K562 (cell line): ENCODE measurements around the gene TSC22D1. TPM values are rescaled to one million over a fixed set of nuclear protein-coding genes. Genes with fewer than 3 reads are reported as not detected.

Source experiments
- ATF7 ChIP-seq: fragments of 450-650 bp; IDR thresholded peaks from 2 replicates; pipeline ENCODE4 v1.7.1; 2014; ENCODE audit warnings: mild to moderate bottlenecking, moderate library complexity
- CREM ChIP-seq: IDR thresholded peaks from 2 replicates; pipeline ENCODE4 v1.6.1; 2014; ENCODE audit warnings: antibody characterized with exemption, low read depth
- CXXC5 ChIP-seq: fragments of 250-450 bp; sonication (Bioruptor Pico); IDR thresholded peaks from 2 replicates; pipeline ENCODE4 v1.8.0; 2022; ENCODE audit warnings: inconsistent platforms, mild to moderate bottlenecking, moderate library complexity
- ELF4 ChIP-seq: fragments of 450-650 bp; formaldehyde crosslinking; IDR thresholded peaks from 2 replicates; pipeline ENCODE4 v1.4.0; 2022; ENCODE audit warnings: missing genetic modification characterization
- EP400 ChIP-seq: fragments of 450-650 bp; IDR thresholded peaks from 2 replicates; pipeline ENCODE4 v1.6.1; 2017; ENCODE audit warnings: antibody characterized with exemption, mild to moderate bottlenecking, moderate library complexity
- L3MBTL2 ChIP-seq: fragments of 450-650 bp; IDR thresholded peaks from 2 replicates; pipeline ENCODE4 v1.6.1; 2016; ENCODE audit warnings: mild to moderate bottlenecking, moderate library complexity
- MAZ ChIP-seq, 2 experiments: fragments of 450-650 bp in 1 of 2; sonication (generic) in 1 of 2; formaldehyde crosslinking; IDR thresholded peaks in 1 of 2; conservative IDR thresholded peaks in 1 of 2; 2 replicates each; pipeline versions ENCODE4 v1.4.0 to v1.5.0; 2020; ENCODE audit warnings: mild to moderate bottlenecking in 1 of 2, missing genetic modification reagents in 1 of 2
- NRF1 ChIP-seq, 2 experiments: fragments of 450-650 bp; IDR thresholded peaks in 1 of 2; conservative IDR thresholded peaks in 1 of 2; 2 replicates each; pipeline ENCODE4 v1.6.1; 2014; ENCODE audit warnings: mild to moderate bottlenecking in 2 of 2
- PHF8 ChIP-seq: fragments of 200-600 bp; sonication (generic); IDR thresholded peaks from 2 replicates; pipeline ENCODE4 v1.6.1; 2012; ENCODE audit warnings: mixed run types, mild to moderate bottlenecking, inconsistent platforms, low read length, moderate library complexity, borderline replicate concordance
- POLR2A ChIP-seq: fragments of 450-650 bp; conservative IDR thresholded peaks from 2 replicates; pipeline ENCODE4 v1.6.1; 2016
- POLR2AphosphoS5 ChIP-seq: IDR thresholded peaks from 2 replicates; pipeline ENCODE4 v1.6.1; 2011; ENCODE audit warnings: mild to moderate bottlenecking, low read depth, low read length, moderate library complexity; ENCODE audit not compliant: control insufficient read depth, insufficient read depth
- POLR2H ChIP-seq: IDR thresholded peaks from 2 replicates; pipeline ENCODE4 v1.6.1; 2016; ENCODE audit warnings: missing genetic modification characterization, low read depth, mild to moderate bottlenecking, control low read depth, missing compliant biosample characterization, moderate library complexity
- RBFOX2 ChIP-seq: fragments of 200-400 bp; formaldehyde crosslinking; IDR thresholded peaks from 2 replicates; pipeline ENCODE4 v1.6.1; 2017; ENCODE audit warnings: low read depth, mild to moderate bottlenecking, low read length, moderate library complexity
- RNF2 ChIP-seq: sonication (generic); IDR thresholded peaks from 2 replicates; pipeline ENCODE4 v1.6.1; 2016
- TAF1 ChIP-seq: IDR thresholded peaks from 2 replicates; pipeline ENCODE4 v1.6.1; 2011; ENCODE audit warnings: mild to moderate bottlenecking, low read length, moderate library complexity; ENCODE audit not compliant: insufficient read depth, control insufficient read depth, severe bottlenecking; ENCODE audit errors: extremely low read depth
- TBP ChIP-seq: optimal IDR thresholded peaks from 2 replicates; pipeline ENCODE3; 2011; ENCODE audit warnings: low read depth, low read length, improper control_type of control experiment
- polyA plus RNA-seq, 8 experiments: library from polyadenylated mRNA; depleted of rRNA in 4 of 8; stranded (reverse) in 5 of 8; unstranded in 3 of 8; fragments of >200 nt; fragmentation: Nextera tagmentation in 2 of 8; fragmentation: Illumina TruSeq in 1 of 8; extraction: Ambion mirVana in 2 of 8; extraction: Trizol in 1 of 8; gene quantifications; 2 replicates each; pipeline versions ENCODE4 v1.2.1 to v1.2.3, GENCODE V29; 2011 to 2014; ENCODE audit warnings: inconsistent platforms in 1 of 8, missing spikeins in 1 of 8
- total RNA-seq, 7 experiments: library from RNA; depleted of rRNA in 6 of 7; stranded (reverse); fragments of >200 nt in 6 of 7; fragmentation: Illumina TruSeq in 2 of 7; extraction: Trizol in 2 of 7; gene quantifications; 2 replicates each; pipeline versions ENCODE4 v1.2.1 to v1.2.3, GENCODE V29; 2011 to 2021; ENCODE audit warnings: low replicate concordance in 1 of 7
- TF ChIP-seq, protein P1 (sequence below): fragments of 200-800 bp; sonication (Bioruptor generic); IDR thresholded peaks from 2 replicates; pipeline ENCODE4 v1.6.1; 2017; ENCODE audit warnings: missing genetic modification characterization, missing compliant biosample characterization
- TF ChIP-seq, protein P2 (sequence below): fragments of 450-650 bp; IDR thresholded peaks from 2 replicates; pipeline ENCODE4 v1.6.1; 2018; ENCODE audit not compliant: partially characterized antibody
- TF ChIP-seq, protein P3 (sequence below): sonication (generic); formaldehyde crosslinking; IDR thresholded peaks from 2 replicates; pipeline ENCODE4 v1.4.0; 2020; ENCODE audit warnings: mild to moderate bottlenecking, missing genetic modification reagents

The TSC22D1 gene
- total and polyA plus RNA-seq, 9 of the 15 experiments (the other 6 are each of a cell fraction or from before 2014, with no cell fraction given) = 2.6 to 19.8 (median 8.4) TPM

DNA sequence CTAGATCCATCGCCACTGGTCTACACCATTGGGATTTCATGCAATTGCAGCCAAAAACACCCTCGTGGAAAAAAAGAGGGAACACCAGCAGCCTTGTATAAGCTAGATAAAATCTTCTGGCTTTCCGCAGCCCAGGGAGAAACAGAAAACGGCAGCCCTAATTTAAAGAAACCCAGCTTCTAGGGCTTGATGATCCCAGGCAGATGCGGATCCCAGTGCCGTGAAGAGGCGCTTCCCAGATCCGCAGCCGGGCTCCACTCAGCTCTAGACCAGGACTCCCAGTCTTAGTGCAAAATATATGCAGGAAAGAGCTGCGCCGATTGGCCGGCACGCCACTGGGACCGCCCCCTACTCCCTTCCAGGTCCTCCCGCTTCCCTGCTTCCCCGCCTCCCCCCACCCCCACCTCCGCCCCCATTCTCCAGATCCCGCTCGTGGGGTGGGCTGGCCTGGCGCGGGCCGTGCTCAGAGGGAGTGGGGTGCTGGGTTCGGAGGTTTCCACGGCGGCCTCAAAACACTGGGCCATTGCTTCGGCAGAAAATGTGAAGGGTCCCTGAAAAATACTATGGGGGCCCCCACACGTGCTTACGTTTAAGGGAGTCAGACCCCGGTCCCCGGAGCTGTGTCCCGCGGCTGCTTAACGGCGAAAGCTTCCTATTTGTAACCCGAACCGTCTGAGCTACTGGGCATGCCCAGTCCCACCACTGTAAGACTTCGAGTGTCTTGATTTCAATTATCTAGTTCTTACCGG is 139.4 kb downstream of the TSC22D1 start (continued):
- peak; percentile 65 for TF ChIP-seq RBFOX2
- 0 out of 2 replicates have a peak, but pooled peaks have one; percentile 26 for TF ChIP-seq POLR2AphosphoS5
- TF ChIP-seq ATF7 = peak; percentile 24; the same call in 1 of the 2 replicates
- TF ChIP-seq TBP = peak; percentile 64
- TF ChIP-seq EP400 = peak; percentile 54
- TF ChIP-seq ELF4 (CRISPR knock-in tag) = no peak
- peak; percentile 60; the same call in 1 of the 2 replicates for TF ChIP-seq PHF8
- no peak for TF ChIP-seq RNF2
- 0 out of 2 replicates have a peak, but pooled peaks have one; percentile 30 for TF ChIP-seq POLR2H
- TF ChIP-seq, protein P1, sequence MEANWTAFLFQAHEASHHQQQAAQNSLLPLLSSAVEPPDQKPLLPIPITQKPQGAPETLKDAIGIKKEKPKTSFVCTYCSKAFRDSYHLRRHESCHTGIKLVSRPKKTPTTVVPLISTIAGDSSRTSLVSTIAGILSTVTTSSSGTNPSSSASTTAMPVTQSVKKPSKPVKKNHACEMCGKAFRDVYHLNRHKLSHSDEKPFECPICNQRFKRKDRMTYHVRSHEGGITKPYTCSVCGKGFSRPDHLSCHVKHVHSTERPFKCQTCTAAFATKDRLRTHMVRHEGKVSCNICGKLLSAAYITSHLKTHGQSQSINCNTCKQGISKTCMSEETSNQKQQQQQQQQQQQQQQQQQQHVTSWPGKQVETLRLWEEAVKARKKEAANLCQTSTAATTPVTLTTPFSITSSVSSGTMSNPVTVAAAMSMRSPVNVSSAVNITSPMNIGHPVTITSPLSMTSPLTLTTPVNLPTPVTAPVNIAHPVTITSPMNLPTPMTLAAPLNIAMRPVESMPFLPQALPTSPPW (CRISPR knock-in tag) = peak; percentile 86
- peak; percentile 4 for TF ChIP-seq TAF1
- TF ChIP-seq NRF1 (conservative IDR thresholded peaks at IDR 0.05 in 1 of 2, IDR thresholded peaks at IDR 0.05 in 1 of 2) = peak; percentile 54 to 65; a peak in 3 of 4 replicates
- peak; percentile 44; the same call in 1 of the 2 replicates for TF ChIP-seq L3MBTL2
- 0 out of 4 replicates have a peak, but pooled peaks of 1 of the 2 experiments have one; percentile 50 for TF ChIP-seq MAZ (CRISPR knock-in tag; conservative IDR thresholded peaks at IDR 0.05 in 1 of 2, IDR thresholded peaks at IDR 0.05 in 1 of 2)
- 0 out of 2 replicates have a peak, but pooled peaks have one; percentile 38 for TF ChIP-seq CXXC5
- TF ChIP-seq, protein P2, sequence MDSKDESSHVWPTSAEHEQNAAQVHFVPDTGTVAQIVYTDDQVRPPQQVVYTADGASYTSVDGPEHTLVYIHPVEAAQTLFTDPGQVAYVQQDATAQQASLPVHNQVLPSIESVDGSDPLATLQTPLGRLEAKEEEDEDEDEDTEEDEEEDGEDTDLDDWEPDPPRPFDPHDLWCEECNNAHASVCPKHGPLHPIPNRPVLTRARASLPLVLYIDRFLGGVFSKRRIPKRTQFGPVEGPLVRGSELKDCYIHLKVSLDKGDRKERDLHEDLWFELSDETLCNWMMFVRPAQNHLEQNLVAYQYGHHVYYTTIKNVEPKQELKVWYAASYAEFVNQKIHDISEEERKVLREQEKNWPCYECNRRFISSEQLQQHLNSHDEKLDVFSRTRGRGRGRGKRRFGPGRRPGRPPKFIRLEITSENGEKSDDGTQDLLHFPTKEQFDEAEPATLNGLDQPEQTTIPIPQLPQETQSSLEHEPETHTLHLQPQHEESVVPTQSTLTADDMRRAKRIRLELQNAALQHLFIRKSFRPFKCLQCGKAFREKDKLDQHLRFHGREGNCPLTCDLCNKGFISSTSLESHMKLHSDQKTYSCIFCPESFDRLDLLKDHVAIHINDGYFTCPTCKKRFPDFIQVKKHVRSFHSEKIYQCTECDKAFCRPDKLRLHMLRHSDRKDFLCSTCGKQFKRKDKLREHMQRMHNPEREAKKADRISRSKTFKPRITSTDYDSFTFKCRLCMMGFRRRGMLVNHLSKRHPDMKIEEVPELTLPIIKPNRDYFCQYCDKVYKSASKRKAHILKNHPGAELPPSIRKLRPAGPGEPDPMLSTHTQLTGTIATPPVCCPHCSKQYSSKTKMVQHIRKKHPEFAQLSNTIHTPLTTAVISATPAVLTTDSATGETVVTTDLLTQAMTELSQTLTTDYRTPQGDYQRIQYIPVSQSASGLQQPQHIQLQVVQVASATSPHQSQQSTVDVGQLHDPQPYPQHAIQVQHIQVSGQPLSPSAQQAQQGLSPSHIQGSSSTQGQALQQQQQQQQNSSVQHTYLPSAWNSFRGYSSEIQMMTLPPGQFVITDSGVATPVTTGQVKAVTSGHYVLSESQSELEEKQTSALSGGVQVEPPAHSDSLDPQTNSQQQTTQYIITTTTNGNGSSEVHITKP = peak; percentile 30
- TF ChIP-seq, protein P3, sequence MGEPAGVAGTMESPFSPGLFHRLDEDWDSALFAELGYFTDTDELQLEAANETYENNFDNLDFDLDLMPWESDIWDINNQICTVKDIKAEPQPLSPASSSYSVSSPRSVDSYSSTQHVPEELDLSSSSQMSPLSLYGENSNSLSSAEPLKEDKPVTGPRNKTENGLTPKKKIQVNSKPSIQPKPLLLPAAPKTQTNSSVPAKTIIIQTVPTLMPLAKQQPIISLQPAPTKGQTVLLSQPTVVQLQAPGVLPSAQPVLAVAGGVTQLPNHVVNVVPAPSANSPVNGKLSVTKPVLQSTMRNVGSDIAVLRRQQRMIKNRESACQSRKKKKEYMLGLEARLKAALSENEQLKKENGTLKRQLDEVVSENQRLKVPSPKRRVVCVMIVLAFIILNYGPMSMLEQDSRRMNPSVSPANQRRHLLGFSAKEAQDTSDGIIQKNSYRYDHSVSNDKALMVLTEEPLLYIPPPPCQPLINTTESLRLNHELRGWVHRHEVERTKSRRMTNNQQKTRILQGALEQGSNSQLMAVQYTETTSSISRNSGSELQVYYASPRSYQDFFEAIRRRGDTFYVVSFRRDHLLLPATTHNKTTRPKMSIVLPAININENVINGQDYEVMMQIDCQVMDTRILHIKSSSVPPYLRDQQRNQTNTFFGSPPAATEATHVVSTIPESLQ (CRISPR knock-in tag) = no peak
- TF ChIP-seq CREM = 0 out of 2 replicates have a peak, but pooled peaks have one; percentile 13
- peak; percentile 62 for TF ChIP-seq POLR2A
